H1 (cell line): ENCODE measurements around the gene PLIN4.

Source experiments
- CREB1 ChIP-seq: IDR thresholded peaks from 2 replicates; pipeline ENCODE4 v1.6.1; 2012; ENCODE audit warnings: inconsistent platforms
- EGR1 ChIP-seq: IDR thresholded peaks from 2 replicates; pipeline ENCODE4 v1.6.1; 2011; ENCODE audit warnings: low read depth, low read length, borderline replicate concordance
- EP300 ChIP-seq, 2 experiments: IDR thresholded peaks; 1 replicate in 1 of 2; 2 replicates in 1 of 2; pipeline ENCODE4 v1.6.1; 2011 to 2012; ENCODE audit warnings: low read depth in 2 of 2, low read length in 2 of 2, mild to moderate bottlenecking in 2 of 2, borderline replicate concordance in 1 of 2, inconsistent platforms in 1 of 2, moderate library complexity in 1 of 2
- EZH2 ChIP-seq: fragments of 200-600 bp; sonication (generic); IDR thresholded peaks from 2 replicates; pipeline ENCODE4 v1.7.1; 2012; ENCODE audit warnings: low read depth, mild to moderate bottlenecking, moderate library complexity, low read length, inconsistent platforms; ENCODE audit not compliant: severe bottlenecking
- GABPA ChIP-seq: IDR thresholded peaks from 2 replicates; pipeline ENCODE4 v1.6.1; 2011; ENCODE audit warnings: mild to moderate bottlenecking, low read length, moderate library complexity, borderline replicate concordance; ENCODE audit not compliant: insufficient read depth
- NRF1 ChIP-seq: IDR thresholded peaks from 2 replicates; pipeline ENCODE4 v1.6.1; 2011; ENCODE audit warnings: mild to moderate bottlenecking, low read depth, low read length, improper control_type of control experiment
- POLR2AphosphoS5 ChIP-seq: IDR thresholded peaks from 2 replicates; pipeline ENCODE4 v1.6.1; 2011; ENCODE audit warnings: low read depth, low read length
- POU5F1 ChIP-seq: IDR thresholded peaks from 2 replicates; pipeline ENCODE4 v1.6.1; 2011; ENCODE audit warnings: low read depth, mild to moderate bottlenecking, low read length, moderate library complexity
- RAD21 ChIP-seq, 2 experiments: IDR thresholded peaks in 1 of 2; conservative IDR thresholded peaks in 1 of 2; 2 replicates each; pipeline ENCODE4 v1.6.1; 2011; ENCODE audit warnings: low read depth in 2 of 2, low read length in 2 of 2, improper control_type of control experiment in 1 of 2, inconsistent platforms in 1 of 2, mild to moderate bottlenecking in 1 of 2, moderate library complexity in 1 of 2
- SRF ChIP-seq: IDR thresholded peaks from 2 replicates; pipeline ENCODE4 v1.6.1; 2011; ENCODE audit warnings: mild to moderate bottlenecking, low read depth, low read length, moderate library complexity
- TAF1 ChIP-seq: IDR thresholded peaks from 2 replicates; pipeline ENCODE4 v1.6.1; 2011; ENCODE audit warnings: mild to moderate bottlenecking, low read depth, low read length
- TEAD4 ChIP-seq: IDR thresholded peaks from 2 replicates; pipeline ENCODE4 v1.6.1; 2012; ENCODE audit warnings: low read depth, low read length, inconsistent platforms, mixed read lengths
- ZNF274 ChIP-seq: IDR thresholded peaks from 2 replicates; pipeline ENCODE4 v1.7.0; 2012; ENCODE audit warnings: low read length, borderline replicate concordance; ENCODE audit errors: extremely low read depth
- TF ChIP-seq, protein P1 (sequence below), 3 experiments: IDR thresholded peaks; 1 replicate in 2 of 3; 2 replicates in 1 of 3; pipeline versions ENCODE4 v1.5.1 to v1.6.1; 2011; ENCODE audit warnings: low read length in 3 of 3, mild to moderate bottlenecking in 3 of 3, inconsistent platforms in 2 of 3, low read depth in 1 of 3, moderate library complexity in 1 of 3; ENCODE audit not compliant: insufficient read depth in 1 of 3; ENCODE audit errors: control extremely low read depth in 1 of 3

DNA sequence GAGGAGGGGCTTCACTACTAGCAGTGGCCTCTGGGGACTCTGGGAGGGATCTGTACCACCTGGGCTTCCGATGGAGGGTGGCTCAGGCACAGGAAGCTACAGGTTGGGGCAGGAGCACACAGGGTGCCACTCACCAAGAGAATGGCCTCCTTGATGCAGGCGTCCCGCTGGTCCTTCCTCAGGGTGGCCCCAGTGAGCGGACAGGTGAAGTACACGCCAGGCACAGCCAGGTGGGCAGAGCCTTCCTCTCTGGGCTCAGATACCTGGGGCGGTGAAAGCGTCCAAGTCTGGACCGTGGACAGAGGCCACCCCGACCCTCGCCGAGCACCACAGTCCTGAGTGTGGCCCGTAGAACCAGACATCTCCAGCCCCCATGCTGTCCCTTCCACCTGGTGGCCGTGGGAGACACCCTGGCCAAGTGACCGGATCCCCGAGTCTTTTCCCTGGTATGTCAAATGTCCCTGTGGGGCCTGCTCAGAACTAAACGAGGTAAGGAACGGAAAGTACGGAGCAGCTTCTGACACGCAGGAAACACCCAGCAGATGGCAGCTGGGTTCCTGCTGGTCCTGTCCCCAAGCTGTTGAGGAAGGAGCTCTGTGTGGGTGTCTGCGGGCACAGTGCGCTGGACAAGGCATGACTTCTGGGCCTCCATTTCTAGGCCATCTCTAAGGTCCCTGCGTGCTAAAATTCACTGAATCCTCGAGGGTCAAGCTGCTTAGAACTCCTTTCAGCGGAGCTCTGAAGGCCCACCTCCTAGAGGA is 65.9 kb downstream of the PLIN4 start:
- TF ChIP-seq, protein P1, sequence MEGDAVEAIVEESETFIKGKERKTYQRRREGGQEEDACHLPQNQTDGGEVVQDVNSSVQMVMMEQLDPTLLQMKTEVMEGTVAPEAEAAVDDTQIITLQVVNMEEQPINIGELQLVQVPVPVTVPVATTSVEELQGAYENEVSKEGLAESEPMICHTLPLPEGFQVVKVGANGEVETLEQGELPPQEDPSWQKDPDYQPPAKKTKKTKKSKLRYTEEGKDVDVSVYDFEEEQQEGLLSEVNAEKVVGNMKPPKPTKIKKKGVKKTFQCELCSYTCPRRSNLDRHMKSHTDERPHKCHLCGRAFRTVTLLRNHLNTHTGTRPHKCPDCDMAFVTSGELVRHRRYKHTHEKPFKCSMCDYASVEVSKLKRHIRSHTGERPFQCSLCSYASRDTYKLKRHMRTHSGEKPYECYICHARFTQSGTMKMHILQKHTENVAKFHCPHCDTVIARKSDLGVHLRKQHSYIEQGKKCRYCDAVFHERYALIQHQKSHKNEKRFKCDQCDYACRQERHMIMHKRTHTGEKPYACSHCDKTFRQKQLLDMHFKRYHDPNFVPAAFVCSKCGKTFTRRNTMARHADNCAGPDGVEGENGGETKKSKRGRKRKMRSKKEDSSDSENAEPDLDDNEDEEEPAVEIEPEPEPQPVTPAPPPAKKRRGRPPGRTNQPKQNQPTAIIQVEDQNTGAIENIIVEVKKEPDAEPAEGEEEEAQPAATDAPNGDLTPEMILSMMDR (IDR thresholded peaks at IDR 0.05; ENCODE audit: control extremely low read depth in 1 of 3, insufficient read depth in 1 of 3, low read depth in 1 of 3, low read length in 3 of 3): no peak
- no peak for TF ChIP-seq EZH2
- no peak for TF ChIP-seq NRF1
- TF ChIP-seq SRF: no peak
- TF ChIP-seq EP300 (IDR thresholded peaks at IDR 0.05; ENCODE audit: borderline replicate concordance in 1 of 2, low read depth in 2 of 2, low read length in 2 of 2): no peak
- TF ChIP-seq POLR2AphosphoS5: peak; percentile 59
- no peak for TF ChIP-seq EGR1
- no peak for TF ChIP-seq POU5F1
- TF ChIP-seq CREB1: no peak
- no peak for TF ChIP-seq GABPA
- TF ChIP-seq ZNF274: no peak
- no peak for TF ChIP-seq TEAD4
- no peak; a peak in 1 of 4 replicates for TF ChIP-seq RAD21 (IDR thresholded peaks at IDR 0.05 in 1 of 2, conservative IDR thresholded peaks at IDR 0.05 in 1 of 2; ENCODE audit: low read depth in 2 of 2, low read length in 2 of 2)
- TF ChIP-seq TAF1: no peak
